Measurements from ENCODE around the gene CCDC192. TPM values are rescaled to one million over a fixed set of nuclear protein-coding genes. Genes with fewer than 3 reads are reported as not detected.

Gene CCDC192
- total and polyA plus RNA-seq, 2 experiments from 2014 or later = 0.40 TPM; not detected in 1

DNA sequence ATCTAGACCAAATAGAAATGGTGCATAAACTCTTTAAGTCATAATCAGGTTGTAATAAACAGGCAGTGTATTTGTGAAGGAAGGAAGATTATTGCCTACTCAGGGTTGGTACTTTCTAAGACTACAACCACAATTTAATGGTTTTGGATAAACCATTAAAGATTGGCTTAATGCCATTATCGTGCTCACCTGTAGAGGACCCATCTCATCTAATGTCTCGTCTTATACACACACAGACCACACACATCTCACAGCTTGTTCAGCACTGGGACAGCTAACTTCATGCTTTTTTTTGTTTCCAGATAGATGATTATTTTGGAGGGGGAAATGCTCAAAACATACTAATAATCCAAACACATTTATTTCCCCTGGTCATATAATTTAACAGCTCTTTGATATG is 204.7 kb downstream of the CCDC192 start:
- H3K36me3 ChIP-seq (ENCODE audit: insufficient read depth) = no peaks in the 10 kb centered on the region
- H3K4me2 ChIP-seq = no peak overlapping the region
- H2AFZ ChIP-seq = no peak overlapping the region
- peaks cover 3% of the 10 kb centered on the region; the same call in 1 of the 2 replicates for H3K9me2 ChIP-seq (ENCODE audit: insufficient read depth)
- H3K27me3 Mint-ChIP-seq (ENCODE audit: insufficient read depth, low read depth, poor library complexity) = no peaks in the 10 kb centered on the region
- TF ChIP-seq NANOG (IDR thresholded peaks at IDR 0.05; ENCODE audit: borderline replicate concordance) = no peak
- TF ChIP-seq ZNF114 (CRISPR knock-in tag; IDR thresholded peaks at IDR 0.05) = no peak
- no peak for TF ChIP-seq CREB1 (CRISPR knock-in tag; IDR thresholded peaks at IDR 0.05; ENCODE audit: low read depth)
- TF ChIP-seq, protein P1, sequence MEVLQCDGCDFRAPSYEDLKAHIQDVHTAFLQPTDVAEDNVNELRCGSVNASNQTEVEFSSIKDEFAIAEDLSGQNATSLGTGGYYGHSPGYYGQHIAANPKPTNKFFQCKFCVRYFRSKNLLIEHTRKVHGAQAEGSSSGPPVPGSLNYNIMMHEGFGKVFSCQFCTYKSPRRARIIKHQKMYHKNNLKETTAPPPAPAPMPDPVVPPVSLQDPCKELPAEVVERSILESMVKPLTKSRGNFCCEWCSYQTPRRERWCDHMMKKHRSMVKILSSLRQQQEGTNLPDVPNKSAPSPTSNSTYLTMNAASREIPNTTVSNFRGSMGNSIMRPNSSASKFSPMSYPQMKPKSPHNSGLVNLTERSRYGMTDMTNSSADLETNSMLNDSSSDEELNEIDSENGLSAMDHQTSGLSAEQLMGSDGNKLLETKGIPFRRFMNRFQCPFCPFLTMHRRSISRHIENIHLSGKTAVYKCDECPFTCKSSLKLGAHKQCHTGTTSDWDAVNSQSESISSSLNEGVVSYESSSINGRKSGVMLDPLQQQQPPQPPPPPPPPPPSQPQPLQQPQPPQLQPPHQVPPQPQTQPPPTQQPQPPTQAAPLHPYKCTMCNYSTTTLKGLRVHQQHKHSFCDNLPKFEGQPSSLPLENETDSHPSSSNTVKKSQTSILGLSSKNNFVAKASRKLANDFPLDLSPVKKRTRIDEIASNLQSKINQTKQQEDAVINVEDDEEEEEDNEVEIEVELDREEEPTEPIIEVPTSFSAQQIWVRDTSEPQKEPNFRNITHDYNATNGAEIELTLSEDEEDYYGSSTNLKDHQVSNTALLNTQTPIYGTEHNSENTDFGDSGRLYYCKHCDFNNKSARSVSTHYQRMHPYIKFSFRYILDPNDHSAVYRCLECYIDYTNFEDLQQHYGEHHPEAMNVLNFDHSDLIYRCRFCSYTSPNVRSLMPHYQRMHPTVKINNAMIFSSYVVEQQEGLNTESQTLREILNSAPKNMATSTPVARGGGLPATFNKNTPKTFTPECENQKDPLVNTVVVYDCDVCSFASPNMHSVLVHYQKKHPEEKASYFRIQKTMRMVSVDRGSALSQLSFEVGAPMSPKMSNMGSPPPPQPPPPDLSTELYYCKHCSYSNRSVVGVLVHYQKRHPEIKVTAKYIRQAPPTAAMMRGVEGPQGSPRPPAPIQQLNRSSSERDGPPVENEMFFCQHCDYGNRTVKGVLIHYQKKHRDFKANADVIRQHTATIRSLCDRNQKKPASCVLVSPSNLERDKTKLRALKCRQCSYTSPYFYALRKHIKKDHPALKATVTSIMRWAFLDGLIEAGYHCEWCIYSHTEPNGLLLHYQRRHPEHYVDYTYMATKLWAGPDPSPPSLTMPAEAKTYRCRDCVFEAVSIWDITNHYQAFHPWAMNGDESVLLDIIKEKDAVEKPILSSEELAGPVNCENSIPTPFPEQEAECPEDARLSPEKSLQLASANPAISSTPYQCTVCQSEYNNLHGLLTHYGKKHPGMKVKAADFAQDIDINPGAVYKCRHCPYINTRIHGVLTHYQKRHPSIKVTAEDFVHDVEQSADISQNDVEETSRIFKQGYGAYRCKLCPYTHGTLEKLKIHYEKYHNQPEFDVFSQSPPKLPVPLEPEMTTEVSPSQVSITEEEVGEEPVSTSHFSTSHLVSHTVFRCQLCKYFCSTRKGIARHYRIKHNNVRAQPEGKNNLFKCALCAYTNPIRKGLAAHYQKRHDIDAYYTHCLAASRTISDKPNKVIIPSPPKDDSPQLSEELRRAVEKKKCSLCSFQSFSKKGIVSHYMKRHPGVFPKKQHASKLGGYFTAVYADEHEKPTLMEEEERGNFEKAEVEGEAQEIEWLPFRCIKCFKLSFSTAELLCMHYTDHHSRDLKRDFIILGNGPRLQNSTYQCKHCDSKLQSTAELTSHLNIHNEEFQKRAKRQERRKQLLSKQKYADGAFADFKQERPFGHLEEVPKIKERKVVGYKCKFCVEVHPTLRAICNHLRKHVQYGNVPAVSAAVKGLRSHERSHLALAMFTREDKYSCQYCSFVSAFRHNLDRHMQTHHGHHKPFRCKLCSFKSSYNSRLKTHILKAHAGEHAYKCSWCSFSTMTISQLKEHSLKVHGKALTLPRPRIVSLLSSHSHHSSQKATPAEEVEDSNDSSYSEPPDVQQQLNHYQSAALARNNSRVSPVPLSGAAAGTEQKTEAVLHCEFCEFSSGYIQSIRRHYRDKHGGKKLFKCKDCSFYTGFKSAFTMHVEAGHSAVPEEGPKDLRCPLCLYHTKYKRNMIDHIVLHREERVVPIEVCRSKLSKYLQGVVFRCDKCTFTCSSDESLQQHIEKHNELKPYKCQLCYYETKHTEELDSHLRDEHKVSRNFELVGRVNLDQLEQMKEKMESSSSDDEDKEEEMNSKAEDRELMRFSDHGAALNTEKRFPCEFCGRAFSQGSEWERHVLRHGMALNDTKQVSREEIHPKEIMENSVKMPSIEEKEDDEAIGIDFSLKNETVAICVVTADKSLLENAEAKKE (CRISPR knock-in tag; IDR thresholded peaks at IDR 0.05) = no peak
- TF ChIP-seq ZNF331 (CRISPR knock-in tag; IDR thresholded peaks at IDR 0.05; ENCODE audit: low read depth) = no peak
- H3K4me1 ChIP-seq (ENCODE audit: insufficient read depth) = no peaks in the 10 kb centered on the region
- H4K20me1 ChIP-seq (replicated peaks; ENCODE audit: insufficient read depth) = no peaks in the 10 kb centered on the region
- no peaks in the 10 kb centered on the region for H3K27me3 ChIP-seq (ENCODE audit: insufficient read depth)
- no peak overlapping the region for H3K4me3 ChIP-seq
- no peaks in the 10 kb centered on the region for H3K9me3 Mint-ChIP-seq
- DNase-seq (ENCODE audit: low spot score) (peak; percentile 23), ATAC-seq (no peak; the same call in 2 of the 3 replicates)
- no peaks in the 10 kb centered on the region for H3F3A ChIP-seq (replicated peaks; ENCODE audit: low read depth)
- H3K4me1 Mint-ChIP-seq = no peaks in the 10 kb centered on the region
- no peak overlapping the region for H3K4me3 Mint-ChIP-seq
- H3K36me3 Mint-ChIP-seq (ENCODE audit: low read depth) = no peaks in the 10 kb centered on the region
- no peaks in the 10 kb centered on the region for H3K79me2 ChIP-seq (replicated peaks; ENCODE audit: insufficient read depth)
- H3K27ac ChIP-seq (ENCODE audit: low read depth) = no peak overlapping the region
- H3K27ac Mint-ChIP-seq = no peak overlapping the region

DNA sequence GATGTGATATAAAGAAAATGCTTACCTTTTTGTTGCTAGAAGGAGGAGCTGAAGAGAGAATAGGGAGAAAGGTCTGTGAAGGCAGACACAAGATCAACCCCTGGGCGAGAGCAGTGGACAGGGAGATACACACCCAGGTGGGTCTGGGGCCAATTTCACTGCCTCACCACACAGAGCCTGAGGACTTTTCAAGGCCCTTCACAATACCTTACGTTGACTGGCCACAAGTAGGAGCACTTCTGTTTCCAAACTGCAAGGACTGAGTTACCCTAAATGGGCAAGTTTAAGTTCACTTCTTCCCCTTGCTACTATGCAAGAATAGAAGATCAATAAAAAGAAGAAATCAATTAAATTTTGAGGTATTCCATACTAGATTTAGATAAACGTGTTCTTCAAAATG is 205.9 kb downstream of the CCDC192 start:
- H3K9me3 Mint-ChIP-seq = no peaks in the 10 kb centered on the region
- H3K27ac ChIP-seq (ENCODE audit: low read depth) = no peak overlapping the region
- TF ChIP-seq, protein P2, sequence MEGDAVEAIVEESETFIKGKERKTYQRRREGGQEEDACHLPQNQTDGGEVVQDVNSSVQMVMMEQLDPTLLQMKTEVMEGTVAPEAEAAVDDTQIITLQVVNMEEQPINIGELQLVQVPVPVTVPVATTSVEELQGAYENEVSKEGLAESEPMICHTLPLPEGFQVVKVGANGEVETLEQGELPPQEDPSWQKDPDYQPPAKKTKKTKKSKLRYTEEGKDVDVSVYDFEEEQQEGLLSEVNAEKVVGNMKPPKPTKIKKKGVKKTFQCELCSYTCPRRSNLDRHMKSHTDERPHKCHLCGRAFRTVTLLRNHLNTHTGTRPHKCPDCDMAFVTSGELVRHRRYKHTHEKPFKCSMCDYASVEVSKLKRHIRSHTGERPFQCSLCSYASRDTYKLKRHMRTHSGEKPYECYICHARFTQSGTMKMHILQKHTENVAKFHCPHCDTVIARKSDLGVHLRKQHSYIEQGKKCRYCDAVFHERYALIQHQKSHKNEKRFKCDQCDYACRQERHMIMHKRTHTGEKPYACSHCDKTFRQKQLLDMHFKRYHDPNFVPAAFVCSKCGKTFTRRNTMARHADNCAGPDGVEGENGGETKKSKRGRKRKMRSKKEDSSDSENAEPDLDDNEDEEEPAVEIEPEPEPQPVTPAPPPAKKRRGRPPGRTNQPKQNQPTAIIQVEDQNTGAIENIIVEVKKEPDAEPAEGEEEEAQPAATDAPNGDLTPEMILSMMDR (conservative IDR thresholded peaks at IDR 0.05; ENCODE audit: low read depth in 2 of 2) = peak; percentile 63 to 82
- no peak for TF ChIP-seq ZNF331 (CRISPR knock-in tag; IDR thresholded peaks at IDR 0.05; ENCODE audit: low read depth)
- peak; percentile 78 for DNase-seq (ENCODE audit: low spot score)
- H3K4me1 Mint-ChIP-seq = no peaks in the 10 kb centered on the region
- no peaks in the 10 kb centered on the region for H3K36me3 Mint-ChIP-seq (ENCODE audit: low read depth)
- peak; percentile 100 for ATAC-seq
- no peaks in the 10 kb centered on the region for H3K27me3 Mint-ChIP-seq (ENCODE audit: insufficient read depth, low read depth, poor library complexity)
- no peaks in the 10 kb centered on the region for H4K20me1 ChIP-seq (replicated peaks; ENCODE audit: insufficient read depth)
- no peaks in the 10 kb centered on the region for H3K27me3 ChIP-seq (ENCODE audit: insufficient read depth)
- no peak overlapping the region for H3K4me3 ChIP-seq
- no peak overlapping the region for H2AFZ ChIP-seq
- no peaks in the 10 kb centered on the region for H3K36me3 ChIP-seq (ENCODE audit: insufficient read depth)
- H3K79me2 ChIP-seq (replicated peaks; ENCODE audit: insufficient read depth) = no peaks in the 10 kb centered on the region
- H3K9me2 ChIP-seq (ENCODE audit: insufficient read depth) = peaks cover 5% of the 10 kb centered on the region; the same call in 1 of the 2 replicates
- no peak overlapping the region for H3K4me2 ChIP-seq
- no peak overlapping the region for H3K27ac Mint-ChIP-seq
- no peak overlapping the region for H3K4me3 Mint-ChIP-seq
- no peaks in the 10 kb centered on the region for H3F3A ChIP-seq (replicated peaks; ENCODE audit: low read depth)
- H3K4me1 ChIP-seq (ENCODE audit: insufficient read depth) = no peaks in the 10 kb centered on the region
